Omental fat pad (tissue), 4 donors: Measurements from ENCODE around the gene CBX1. TPM values are rescaled to one million over a fixed set of nuclear protein-coding genes. Genes with fewer than 3 reads are reported as not detected.
"Not testable (repeated sequence)": the region's sequence is repeated elsewhere in the genome, so short reads cannot be mapped to it uniquely, and the experiment has no call there.

Source experiments
- ATAC-seq: fragments of 150-250 bp; one replicate; pipeline ENCODE4 v1.9.1; 2016; ENCODE audit warnings: mild to moderate bottlenecking, moderate library complexity; ENCODE audit not compliant: low FRiP score
- DNase-seq: peaks from one replicate; pipeline ENCODE4 v3.0.0-alpha.2; 2019; ENCODE audit warnings: low spot score
- total RNA-seq, 4 donors: library from RNA; depleted of rRNA; stranded (reverse); fragments of >200 nt; gene quantifications; one replicate each; pipeline ENCODE4 v1.1.0, GENCODE V29; 2016
- TF ChIP-seq, protein P1 (sequence below), 3 donors: fragments of 450-650 bp; IDR thresholded peaks; one replicate each; pipeline ENCODE4 v1.5.1; 2016 to 2017; ENCODE audit warnings: antibody characterized with exemption in 3 of 3, mild to moderate bottlenecking in 3 of 3, moderate library complexity in 2 of 3

The CBX1 gene
- total RNA-seq, 4 donors from 2014 or later: 16.0 to 28.9 (median 24.1) TPM

GRCh38 chr17:48071654-48072053 lies 29.6 kb downstream of the CBX1 start:
- ATAC-seq: no peak
- no peak for DNase-seq
- TF ChIP-seq, protein P1, sequence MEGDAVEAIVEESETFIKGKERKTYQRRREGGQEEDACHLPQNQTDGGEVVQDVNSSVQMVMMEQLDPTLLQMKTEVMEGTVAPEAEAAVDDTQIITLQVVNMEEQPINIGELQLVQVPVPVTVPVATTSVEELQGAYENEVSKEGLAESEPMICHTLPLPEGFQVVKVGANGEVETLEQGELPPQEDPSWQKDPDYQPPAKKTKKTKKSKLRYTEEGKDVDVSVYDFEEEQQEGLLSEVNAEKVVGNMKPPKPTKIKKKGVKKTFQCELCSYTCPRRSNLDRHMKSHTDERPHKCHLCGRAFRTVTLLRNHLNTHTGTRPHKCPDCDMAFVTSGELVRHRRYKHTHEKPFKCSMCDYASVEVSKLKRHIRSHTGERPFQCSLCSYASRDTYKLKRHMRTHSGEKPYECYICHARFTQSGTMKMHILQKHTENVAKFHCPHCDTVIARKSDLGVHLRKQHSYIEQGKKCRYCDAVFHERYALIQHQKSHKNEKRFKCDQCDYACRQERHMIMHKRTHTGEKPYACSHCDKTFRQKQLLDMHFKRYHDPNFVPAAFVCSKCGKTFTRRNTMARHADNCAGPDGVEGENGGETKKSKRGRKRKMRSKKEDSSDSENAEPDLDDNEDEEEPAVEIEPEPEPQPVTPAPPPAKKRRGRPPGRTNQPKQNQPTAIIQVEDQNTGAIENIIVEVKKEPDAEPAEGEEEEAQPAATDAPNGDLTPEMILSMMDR (IDR thresholded peaks at IDR 0.05): no peak

DNA sequence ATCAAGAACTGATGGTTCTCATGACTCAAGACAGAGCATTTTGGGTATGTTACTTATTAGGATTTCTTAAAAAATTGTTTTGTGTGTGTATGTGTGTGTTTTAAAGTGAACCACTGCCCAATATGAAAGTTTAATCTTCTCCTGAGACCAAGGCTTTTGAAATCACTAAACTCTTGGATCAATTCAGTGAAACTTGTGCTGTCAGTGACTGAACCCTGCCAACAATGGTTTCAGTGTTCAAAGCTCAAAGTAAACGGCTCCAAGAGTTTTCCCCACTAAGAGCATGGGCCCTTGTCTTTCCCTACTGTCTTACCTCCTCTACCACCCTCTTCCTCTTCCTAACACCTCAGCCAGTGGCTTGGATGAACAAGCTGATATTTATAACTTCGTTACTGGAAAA lies 31.1 kb downstream of the CBX1 start:
- ATAC-seq: no peak
- TF ChIP-seq, protein P1 (IDR thresholded peaks at IDR 0.05): no peak
- no peak for DNase-seq

DNA sequence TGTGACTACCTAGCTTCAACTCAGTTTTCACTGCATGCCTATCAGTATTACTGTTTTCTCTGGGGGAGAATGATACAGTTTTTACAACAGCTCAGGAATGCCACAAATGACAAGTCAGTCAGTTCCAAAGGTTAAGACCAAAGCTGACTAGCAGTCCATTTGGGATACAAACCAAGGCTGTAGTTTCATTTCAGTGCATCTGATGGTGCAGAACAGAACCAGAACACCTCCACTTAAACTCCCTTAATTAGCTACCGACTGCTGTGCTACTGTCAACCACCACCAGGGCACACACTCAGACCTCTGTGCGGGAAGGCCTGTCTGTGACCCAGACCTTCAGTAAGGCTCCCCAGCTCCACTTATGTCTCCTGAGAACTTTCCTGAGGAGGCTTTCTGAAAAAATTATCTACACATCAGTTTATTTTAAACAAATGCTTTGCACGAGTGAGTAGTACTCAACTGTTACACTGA lies 32.8 kb downstream of the CBX1 start:
- TF ChIP-seq, protein P1 (IDR thresholded peaks at IDR 0.05): no peak
- DNase-seq (no peak), ATAC-seq (no peak)

- not testable (repeated sequence) for DNase-seq
- peak; percentile 45 for ATAC-seq
Measured at GRCh38 chr17:48067808-48068207, 33.5 kb downstream of the CBX1 start.

DNA sequence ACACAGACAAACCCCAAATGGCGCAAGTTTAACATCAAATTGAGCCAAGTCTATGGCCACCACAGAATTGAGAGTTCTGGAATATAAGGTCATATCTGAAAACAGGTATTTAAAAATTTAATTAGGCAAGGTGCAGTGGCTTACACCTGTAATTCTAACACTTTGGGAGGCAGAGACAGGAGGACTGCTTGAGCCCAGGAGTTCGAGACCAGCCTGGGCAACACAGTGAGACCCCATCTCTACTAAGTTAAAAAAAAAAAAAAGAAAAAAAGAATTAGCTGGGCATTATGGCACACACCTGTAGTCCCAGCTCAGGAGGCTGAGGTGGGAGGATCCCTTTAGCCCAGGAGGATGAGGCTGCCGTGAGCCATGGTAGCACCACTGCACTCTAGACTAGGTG lies 34.0 kb downstream of the CBX1 start:
- DNase-seq (no peak), ATAC-seq (no peak)
- TF ChIP-seq, protein P1 (IDR thresholded peaks at IDR 0.05): no peak

GRCh38 chr17:48066656-48067055 lies 34.6 kb downstream of the CBX1 start:
- no peak for DNase-seq
- no peak for ATAC-seq
- TF ChIP-seq, protein P1 (IDR thresholded peaks at IDR 0.05): no peak

DNA sequence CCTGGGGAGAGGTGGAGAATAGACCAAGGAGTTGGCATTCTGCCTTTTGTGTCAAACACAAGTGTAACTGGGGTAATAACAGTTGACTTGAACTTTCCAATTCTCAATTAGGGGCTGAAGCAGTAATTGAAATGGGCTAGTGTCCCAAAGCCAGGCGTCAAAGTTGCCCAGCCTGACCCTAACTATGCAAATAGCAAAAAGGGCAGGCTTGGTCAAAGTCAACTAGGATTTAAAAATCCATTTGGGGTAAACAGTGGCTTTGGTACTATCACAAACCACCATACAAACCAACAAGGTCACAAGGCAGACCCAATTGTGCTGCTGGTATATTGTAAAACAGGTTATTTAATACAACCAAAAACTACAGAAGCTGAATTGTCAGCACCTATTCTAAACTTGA lies 35.1 kb downstream of the CBX1 start:
- DNase-seq (no peak), ATAC-seq (no peak)
- TF ChIP-seq, protein P1 (IDR thresholded peaks at IDR 0.05): no peak

DNA sequence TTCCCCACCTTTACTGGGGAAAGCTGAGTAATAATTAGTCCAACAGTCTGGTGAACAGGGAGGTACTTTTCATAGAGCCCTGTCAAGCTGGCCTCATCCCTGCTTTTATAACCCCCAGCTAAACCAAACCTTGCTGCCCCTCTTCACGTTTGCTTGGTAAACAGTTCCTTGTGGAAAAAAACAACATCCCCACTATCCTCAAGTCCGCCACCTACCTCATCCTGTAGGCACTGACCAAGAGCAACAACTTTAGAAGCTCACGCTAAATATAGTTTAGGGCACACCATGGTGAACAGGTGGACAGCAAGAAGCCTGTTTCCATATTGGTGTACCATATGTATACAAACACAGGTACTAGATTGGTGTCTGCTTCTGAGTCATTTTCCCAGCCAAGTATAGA lies 36.6 kb downstream of the CBX1 start:
- no peak for DNase-seq
- TF ChIP-seq, protein P1 (IDR thresholded peaks at IDR 0.05): no peak
- no peak for ATAC-seq
